Measurements from ENCODE around the gene JMJD8. TPM values are rescaled to one million over a fixed set of nuclear protein-coding genes. Genes with fewer than 3 reads are reported as not detected.
A peak's percentile ranks its signal among the peaks of the same experiment; 100 is the strongest.

Gene JMJD8
- total RNA-seq, 1 donor from 2014 or later, result 43.1 TPM

- H3K36me3 ChIP-seq, result peaks cover 7% of the 10 kb centered on the region
- no peak for DNase-seq
- intact Hi-C loops (cut with micrococcal nuclease), result no loop called here
- no peak for TF ChIP-seq CTCF (IDR thresholded peaks at IDR 0.05; ENCODE audit: borderline replicate concordance)
- no peaks in the 10 kb centered on the region for H3K27me3 ChIP-seq (ENCODE audit: low read depth)
- peak overlapping the region; percentile 97 for H3K27ac ChIP-seq (replicated peaks)
- H3K4me1 ChIP-seq, result peaks cover 84% of the 10 kb centered on the region
- H3K9me3 ChIP-seq (replicated peaks), result no peaks in the 10 kb centered on the region
- H3K4me3 ChIP-seq, result peak overlapping the region; percentile 87
Measured at GRCh38 chr16:646679-647172, 37.4 kb downstream of the JMJD8 start.

GRCh38 chr16:645852-646678 is 38.1 kb downstream of the JMJD8 start:
- peaks cover 7% of the 10 kb centered on the region for H3K36me3 ChIP-seq
- H3K4me1 ChIP-seq, result peaks cover 89% of the 10 kb centered on the region
- intact Hi-C loops (cut with micrococcal nuclease), result no loop called here
- H3K27me3 ChIP-seq (ENCODE audit: low read depth), result no peaks in the 10 kb centered on the region
- DNase-seq, result peak; percentile 79
- H3K27ac ChIP-seq (replicated peaks), result peak overlapping the region; percentile 97
- H3K9me3 ChIP-seq (replicated peaks), result no peaks in the 10 kb centered on the region
- H3K4me3 ChIP-seq, result peak overlapping the region; percentile 87
- no peak for TF ChIP-seq CTCF (IDR thresholded peaks at IDR 0.05; ENCODE audit: borderline replicate concordance)

GRCh38 chr16:644556-644955 is 39.6 kb downstream of the JMJD8 start:
- Histone ChIP-seq H3K27ac (replicated peaks) (peak overlapping the region; percentile 97), H3K27me3 (ENCODE audit: low read depth) (no peaks in the 10 kb centered on the region), H3K4me1 (peaks cover 80% of the 10 kb centered on the region), H3K4me3 (peak overlapping the region; percentile 87), H3K9me3 (replicated peaks) (no peaks in the 10 kb centered on the region), H3K36me3 (peaks cover 7% of the 10 kb centered on the region)
- intact Hi-C loops (cut with micrococcal nuclease), result no loop called here
- TF ChIP-seq CTCF (IDR thresholded peaks at IDR 0.05; ENCODE audit: borderline replicate concordance), result no peak
- DNase-seq, result no peak

- no peaks in the 10 kb centered on the region for H3K9me3 ChIP-seq (replicated peaks)
- no peak for TF ChIP-seq CTCF (IDR thresholded peaks at IDR 0.05; ENCODE audit: borderline replicate concordance)
- H3K4me1 ChIP-seq, result peaks cover 74% of the 10 kb centered on the region
- no peaks in the 10 kb centered on the region for H3K27me3 ChIP-seq (ENCODE audit: low read depth)
- peaks cover 7% of the 10 kb centered on the region for H3K36me3 ChIP-seq
- intact Hi-C loops (cut with micrococcal nuclease), result no loop called here
- H3K27ac ChIP-seq (replicated peaks), result peak overlapping the region; percentile 97
- H3K4me3 ChIP-seq, result peak overlapping the region; percentile 87
- DNase-seq, result no peak
Measured at GRCh38 chr16:643050-643368, 41.1 kb downstream of the JMJD8 start.

GRCh38 chr16:642189-643049 is 41.7 kb downstream of the JMJD8 start:
- Histone ChIP-seq H3K36me3 (peaks cover 7% of the 10 kb centered on the region), H3K4me3 (peak overlapping the region; percentile 87), H3K27ac (replicated peaks) (peak overlapping the region; percentile 97), H3K9me3 (replicated peaks) (no peaks in the 10 kb centered on the region), H3K27me3 (ENCODE audit: low read depth) (no peaks in the 10 kb centered on the region), H3K4me1 (peaks cover 74% of the 10 kb centered on the region)
- intact Hi-C loops (cut with micrococcal nuclease), result no loop called here
- no peak for TF ChIP-seq CTCF (IDR thresholded peaks at IDR 0.05; ENCODE audit: borderline replicate concordance)
- DNase-seq, result peak; percentile 67
